GM21381 (cell line): Measurements from ENCODE around the gene CIAO3.
"Not testable (repeated sequence)": the region's sequence is repeated elsewhere in the genome, so short reads cannot be mapped to it uniquely, and the experiment has no call there.

Experiments used
- ATAC-seq: cut with Tn5 transposase; IDR thresholded peaks from one replicate; pipeline ENCODE4 v1.9.1; 2021; ENCODE audit warnings: mild to moderate bottlenecking, moderate library complexity; ENCODE audit not compliant: unreplicated experiment

CIAO3 gene

GRCh38 chr16:694863-695354 lies 45.9 kb downstream of the CIAO3 start:
- no peak for ATAC-seq

GRCh38 chr16:694187-694862 lies 46.5 kb downstream of the CIAO3 start:
- no peak for ATAC-seq

- no peak for ATAC-seq
These were observed 47.0 kb downstream of the CIAO3 start for GRCh38 chr16:693766-694165.

GRCh38 chr16:693364-693763 lies 47.4 kb downstream of the CIAO3 start:
- no peak for ATAC-seq

GRCh38 chr16:692356-693108 lies 48.3 kb downstream of the CIAO3 start:
- ATAC-seq, result no peak

- ATAC-seq, result not testable (repeated sequence)
These were observed 49.6 kb downstream of the CIAO3 start for GRCh38 chr16:691242-691641.

- ATAC-seq, result no peak
These were observed 51.5 kb downstream of the CIAO3 start for GRCh38 chr16:689175-689897.

GRCh38 chr16:687499-687898 lies 53.3 kb downstream of the CIAO3 start:
- ATAC-seq, result no peak

- ATAC-seq, result no peak
These were observed 54.1 kb downstream of the CIAO3 start for GRCh38 chr16:686459-687260.

GRCh38 chr16:685967-686366 lies 54.8 kb downstream of the CIAO3 start:
- no peak for ATAC-seq

GRCh38 chr16:684961-685696 lies 55.7 kb downstream of the CIAO3 start:
- ATAC-seq, result no peak

- ATAC-seq, result peak; percentile 55
These were observed 56.6 kb downstream of the CIAO3 start, which contains the start of gene JMJD8 for GRCh38 chr16:684071-684794. JMJD8 (minus strand) TSS chr16:684334; CDS start chr16:684319, 15 bp downstream.

- ATAC-seq, result no peak
These were observed 57.3 kb downstream of the CIAO3 start for GRCh38 chr16:683396-684070.

GRCh38 chr16:682493-683395 lies 58.1 kb downstream of the CIAO3 start:
- no peak for ATAC-seq

GRCh38 chr16:681746-682427 lies 58.9 kb downstream of the CIAO3 start:
- no peak for ATAC-seq

GRCh38 chr16:680967-681745 lies 59.6 kb downstream of the CIAO3 start:
- ATAC-seq, result no peak

GRCh38 chr16:680625-680945 lies 60.2 kb downstream of the CIAO3 start:
- ATAC-seq, result no peak
